Ishikawa (cell line): ENCODE measurements around the gene OPCML.

Experiments
- CEBPB ChIP-seq: IDR thresholded peaks from 2 replicates; pipeline ENCODE4 v1.6.1; 2012
- EP300 ChIP-seq: IDR thresholded peaks from 2 replicates; pipeline ENCODE4 v1.6.1; 2012; ENCODE audit warnings: borderline replicate concordance
- NFIC ChIP-seq: IDR thresholded peaks from 2 replicates; pipeline ENCODE4 v1.6.1; 2012
- TAF1 ChIP-seq: IDR thresholded peaks from 2 replicates; pipeline ENCODE4 v1.6.1; 2012; ENCODE audit warnings: low read depth, mild to moderate bottlenecking
- TCF12 ChIP-seq: IDR thresholded peaks from 2 replicates; pipeline ENCODE4 v1.6.1; 2012; ENCODE audit warnings: low read depth
- TEAD4 ChIP-seq: IDR thresholded peaks from 2 replicates; pipeline ENCODE4 v1.6.1; 2012
- YY1 ChIP-seq: IDR thresholded peaks from 2 replicates; pipeline ENCODE4 v1.6.1; 2012; ENCODE audit warnings: low read depth
- ZBTB7A ChIP-seq: IDR thresholded peaks from 2 replicates; pipeline ENCODE4 v1.6.1; 2012; ENCODE audit warnings: low read depth
- TF ChIP-seq, protein P1 (sequence below): IDR thresholded peaks from 2 replicates; pipeline ENCODE4 v1.6.1; 2012; ENCODE audit warnings: low read depth, mild to moderate bottlenecking
- TF ChIP-seq, protein P2 (sequence below): IDR thresholded peaks from 2 replicates; pipeline ENCODE4 v1.6.1; 2012

DNA sequence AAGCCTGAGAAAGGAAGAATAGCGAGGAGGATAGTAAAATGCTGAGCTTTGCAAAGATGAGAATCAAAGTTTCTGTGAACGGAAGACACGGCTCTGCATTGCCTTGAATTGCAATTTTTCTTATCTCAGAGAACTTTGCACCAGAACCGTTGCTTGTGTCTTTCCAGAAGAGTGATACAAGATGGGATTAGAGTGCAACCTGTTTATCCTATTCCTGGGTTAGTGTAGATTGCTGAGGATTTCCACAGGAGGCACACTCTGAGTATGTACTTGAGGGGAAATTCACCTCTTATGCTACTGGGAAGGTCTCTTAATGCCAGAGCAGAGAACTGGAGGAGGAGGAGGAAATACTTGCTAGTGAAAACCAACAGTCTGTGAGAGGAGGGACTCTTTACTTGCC, 377.5 kb downstream of the OPCML start:
- TF ChIP-seq TAF1 (no peak), YY1 (no peak), EP300 (no peak), CEBPB (no peak), TEAD4 (no peak), TCF12 (no peak), NFIC (no peak), ZBTB7A (no peak)
- TF ChIP-seq, protein P1, sequence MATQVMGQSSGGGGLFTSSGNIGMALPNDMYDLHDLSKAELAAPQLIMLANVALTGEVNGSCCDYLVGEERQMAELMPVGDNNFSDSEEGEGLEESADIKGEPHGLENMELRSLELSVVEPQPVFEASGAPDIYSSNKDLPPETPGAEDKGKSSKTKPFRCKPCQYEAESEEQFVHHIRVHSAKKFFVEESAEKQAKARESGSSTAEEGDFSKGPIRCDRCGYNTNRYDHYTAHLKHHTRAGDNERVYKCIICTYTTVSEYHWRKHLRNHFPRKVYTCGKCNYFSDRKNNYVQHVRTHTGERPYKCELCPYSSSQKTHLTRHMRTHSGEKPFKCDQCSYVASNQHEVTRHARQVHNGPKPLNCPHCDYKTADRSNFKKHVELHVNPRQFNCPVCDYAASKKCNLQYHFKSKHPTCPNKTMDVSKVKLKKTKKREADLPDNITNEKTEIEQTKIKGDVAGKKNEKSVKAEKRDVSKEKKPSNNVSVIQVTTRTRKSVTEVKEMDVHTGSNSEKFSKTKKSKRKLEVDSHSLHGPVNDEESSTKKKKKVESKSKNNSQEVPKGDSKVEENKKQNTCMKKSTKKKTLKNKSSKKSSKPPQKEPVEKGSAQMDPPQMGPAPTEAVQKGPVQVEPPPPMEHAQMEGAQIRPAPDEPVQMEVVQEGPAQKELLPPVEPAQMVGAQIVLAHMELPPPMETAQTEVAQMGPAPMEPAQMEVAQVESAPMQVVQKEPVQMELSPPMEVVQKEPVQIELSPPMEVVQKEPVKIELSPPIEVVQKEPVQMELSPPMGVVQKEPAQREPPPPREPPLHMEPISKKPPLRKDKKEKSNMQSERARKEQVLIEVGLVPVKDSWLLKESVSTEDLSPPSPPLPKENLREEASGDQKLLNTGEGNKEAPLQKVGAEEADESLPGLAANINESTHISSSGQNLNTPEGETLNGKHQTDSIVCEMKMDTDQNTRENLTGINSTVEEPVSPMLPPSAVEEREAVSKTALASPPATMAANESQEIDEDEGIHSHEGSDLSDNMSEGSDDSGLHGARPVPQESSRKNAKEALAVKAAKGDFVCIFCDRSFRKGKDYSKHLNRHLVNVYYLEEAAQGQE: no peak
- TF ChIP-seq, protein P2, sequence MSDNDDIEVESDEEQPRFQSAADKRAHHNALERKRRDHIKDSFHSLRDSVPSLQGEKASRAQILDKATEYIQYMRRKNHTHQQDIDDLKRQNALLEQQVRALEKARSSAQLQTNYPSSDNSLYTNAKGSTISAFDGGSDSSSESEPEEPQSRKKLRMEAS: no peak
